IMR-90 (cell line): ENCODE results near the gene ASAP2. TPM values are rescaled to one million over a fixed set of nuclear protein-coding genes. Genes with fewer than 3 reads are reported as not detected.
A peak's percentile ranks its signal among the peaks of the same experiment; 100 is the strongest.

Source experiments
- ATAC-seq: fragments of 200-7000 bp; cut with Tn5 transposase; 2 replicates; pipeline ENCODE4 v1.9.1; 2020; ENCODE audit warnings: low read depth, mild to moderate bottlenecking, moderate library complexity
- BruUV-seq: library from RNA; stranded (reverse); fragments of 400-500 nt; replicated peaks from 2 replicates; lab custom pipeline; 2021; lab: Mats Ljungman, UMichigan
- CTCF ChIA-PET: fragments of 300-600 bp; formaldehyde crosslinking; extraction: SDS; loops from one replicate; lab custom pipeline; 2021; ENCODE audit warnings: antibody characterized with exemption; lab: Yijun Ruan, JAX
- POLR2A ChIA-PET: fragments of 300-600 bp; sonication (Branson Sonifier 250); formaldehyde crosslinking; loops from one replicate; lab custom pipeline; 2022; ENCODE audit warnings: antibody characterized with exemption; ENCODE audit not compliant: unreplicated experiment; lab: Charles Lee
- DNase-seq: peaks from one replicate; pipeline ENCODE4 v3.0.0; 2013
- H2AFZ ChIP-seq: replicated peaks from 2 replicates; pipeline ENCODE3; 2013; ENCODE audit warnings: low read length, mild to moderate bottlenecking; ENCODE audit not compliant: poor library complexity
- H2AK5ac ChIP-seq: 2 replicates; pipeline ENCODE4 v1.6.1; 2013; ENCODE audit warnings: low read depth, low read length, inconsistent platforms
- H2AK9ac ChIP-seq: replicated peaks from 2 replicates; pipeline ENCODE3; 2013; ENCODE audit warnings: mild to moderate bottlenecking, low read depth, low read length, moderate library complexity; ENCODE audit not compliant: poor library complexity
- H2BK120ac ChIP-seq: 2 replicates; pipeline ENCODE4 v1.6.1; 2013; ENCODE audit warnings: low read depth, low read length, inconsistent platforms
- H2BK15ac ChIP-seq: 3 replicates; pipeline ENCODE4 v1.6.1; 2013; ENCODE audit warnings: low read depth, low read length, inconsistent platforms
- H2BK20ac ChIP-seq: 2 replicates; pipeline ENCODE4 v1.6.1; 2013; ENCODE audit warnings: low read depth, mild to moderate bottlenecking, inconsistent platforms, low read length, moderate library complexity
- H2BK5ac ChIP-seq: 2 replicates; pipeline ENCODE4 v1.6.1; 2013; ENCODE audit warnings: mild to moderate bottlenecking, low read depth, low read length, inconsistent platforms; ENCODE audit not compliant: poor library complexity, severe bottlenecking
- H3K14ac ChIP-seq: replicated peaks from 2 replicates; pipeline ENCODE4 v1.6.1; 2013; ENCODE audit warnings: low read depth, low read length, inconsistent platforms
- H3K18ac ChIP-seq: 2 replicates; pipeline ENCODE4 v1.6.1; 2013; ENCODE audit warnings: low read depth, low read length, control low read depth
- H3K23ac ChIP-seq: 2 replicates; pipeline ENCODE4 v1.6.1; 2013; ENCODE audit warnings: low read depth, low read length, inconsistent platforms
- H3K27ac ChIP-seq: 2 replicates; pipeline ENCODE4 v1.5.1; 2013; ENCODE audit warnings: mild to moderate bottlenecking, control low read depth, low read length; ENCODE audit not compliant: insufficient read depth
- H3K27me3 ChIP-seq: 2 replicates; pipeline ENCODE4 v1.6.1; 2013; ENCODE audit warnings: low read length; ENCODE audit not compliant: control insufficient read depth, insufficient read depth
- H3K36me3 ChIP-seq: 2 replicates; pipeline ENCODE4 v1.6.1; 2013; ENCODE audit warnings: low read length, mixed read lengths; ENCODE audit not compliant: control insufficient read depth, insufficient read depth
- H3K4ac ChIP-seq: 2 replicates; pipeline ENCODE4 v1.6.1; 2013; ENCODE audit warnings: low read depth, low read length, inconsistent platforms
- H3K4me1 ChIP-seq: 2 replicates; pipeline ENCODE4 v1.6.1; 2013; ENCODE audit warnings: low read length, mixed read lengths; ENCODE audit not compliant: control insufficient read depth, insufficient read depth
- H3K4me2 ChIP-seq: 2 replicates; pipeline ENCODE4 v1.6.1; 2013; ENCODE audit warnings: low read depth, mild to moderate bottlenecking, control low read depth, low read length, moderate library complexity
- H3K4me3 ChIP-seq: 2 replicates; pipeline ENCODE4 v1.5.1; 2013; ENCODE audit warnings: low read depth, mild to moderate bottlenecking, control low read depth, low read length, moderate library complexity; ENCODE audit not compliant: insufficient read depth
- H3K56ac ChIP-seq: 2 replicates; pipeline ENCODE4 v1.6.1; 2013; ENCODE audit warnings: low read length, inconsistent platforms; ENCODE audit not compliant: insufficient read depth; ENCODE audit errors: extremely low read depth
- H3K79me1 ChIP-seq, 2 experiments: 2 replicates each; pipeline ENCODE4 v1.6.1; 2013; ENCODE audit warnings: low read length in 2 of 2, inconsistent platforms in 1 of 2, low read depth in 1 of 2
- H3K9ac ChIP-seq: 2 replicates; pipeline ENCODE4 v1.6.1; 2013; ENCODE audit warnings: low read depth, low read length, control low read depth
- H3K9me1 ChIP-seq: 2 replicates; pipeline ENCODE4 v1.6.1; 2013; ENCODE audit warnings: low read length, inconsistent platforms; ENCODE audit not compliant: insufficient read depth
- H3K9me3 ChIP-seq: 2 replicates; pipeline ENCODE4 v1.6.1; 2013; ENCODE audit warnings: low read length; ENCODE audit not compliant: control insufficient read depth, insufficient read depth
- H4K20me1 ChIP-seq: 2 replicates; pipeline ENCODE4 v1.6.1; 2013; ENCODE audit warnings: low read length, inconsistent platforms; ENCODE audit not compliant: insufficient read depth
- H4K5ac ChIP-seq: 2 replicates; pipeline ENCODE4 v1.6.1; 2013; ENCODE audit warnings: mild to moderate bottlenecking, low read depth, low read length, control low read depth
- H4K8ac ChIP-seq, 2 experiments: 2 replicates each; pipeline ENCODE4 v1.6.1; 2013; ENCODE audit warnings: low read depth in 2 of 2, low read length in 2 of 2, control low read depth in 1 of 2, inconsistent platforms in 1 of 2
- H4K91ac ChIP-seq: 2 replicates; pipeline ENCODE4 v1.6.1; 2013; ENCODE audit warnings: low read depth, low read length, inconsistent platforms; ENCODE audit not compliant: insufficient read depth
- FOS ChIP-seq: fragments of 150-350 bp; IDR thresholded peaks from 2 replicates; pipeline ENCODE4 v1.6.1; 2016; ENCODE audit warnings: low read depth, low read length
- SMC3 ChIP-seq: fragments of 150-350 bp; IDR thresholded peaks from 2 replicates; pipeline ENCODE4 v1.6.1; 2016; ENCODE audit warnings: low read depth, mild to moderate bottlenecking, antibody characterized with exemption, low read length, moderate library complexity
- WGBS, 2 experiments: methylation state at CpG; one replicate each; pipeline versions ENCODE4 v1.1.5 to v1.1.7; 2013; ENCODE audit warnings: missing lambda C conversion rate in 2 of 2; ENCODE audit not compliant: insufficient read length in 1 of 2; ENCODE audit errors: extremely low coverage in 2 of 2; 5-methylcytosine and 5-hydroxymethylcytosine counted together
- dilution Hi-C: fragments of 300-500 bp; cut with HindIII; formaldehyde crosslinking; loops from one replicate; pipeline ENCODE4 v1.14.3; 2018; ENCODE audit warnings: low sequenced_read_pairs; ENCODE audit not compliant: unreplicated experiment
- in situ Hi-C: fragments of 300-500 bp; cut with MboI; formaldehyde crosslinking; loops from 3 replicates; pipeline ENCODE4 v1.14.3; 2019; ENCODE audit warnings: low sequenced_read_pairs, inconsistent platforms, mixed read lengths
- intact Hi-C: fragments of 100-400 bp; cut with micrococcal nuclease; formaldehyde crosslinking; loops from 2 replicates; pipeline ENCODE4 v1.10.0; 2022
- polyA plus RNA-seq, 3 experiments: library from polyadenylated mRNA; depleted of rRNA; stranded (reverse); fragments of >200 nt; gene quantifications; 2 replicates each; pipeline ENCODE4 v1.2.3, GENCODE V29; 2012; ENCODE audit warnings: low replicate concordance in 1 of 3
- total RNA-seq: library from RNA; depleted of rRNA; stranded (reverse); fragments of >200 nt; gene quantifications from 2 replicates; pipeline ENCODE4 v1.2.3, GENCODE V29; 2012

The ASAP2 gene
- total and polyA plus RNA-seq, 2 of the 4 experiments (the other 2 are of a cell fraction) = 19.7 to 28.1 TPM

DNA sequence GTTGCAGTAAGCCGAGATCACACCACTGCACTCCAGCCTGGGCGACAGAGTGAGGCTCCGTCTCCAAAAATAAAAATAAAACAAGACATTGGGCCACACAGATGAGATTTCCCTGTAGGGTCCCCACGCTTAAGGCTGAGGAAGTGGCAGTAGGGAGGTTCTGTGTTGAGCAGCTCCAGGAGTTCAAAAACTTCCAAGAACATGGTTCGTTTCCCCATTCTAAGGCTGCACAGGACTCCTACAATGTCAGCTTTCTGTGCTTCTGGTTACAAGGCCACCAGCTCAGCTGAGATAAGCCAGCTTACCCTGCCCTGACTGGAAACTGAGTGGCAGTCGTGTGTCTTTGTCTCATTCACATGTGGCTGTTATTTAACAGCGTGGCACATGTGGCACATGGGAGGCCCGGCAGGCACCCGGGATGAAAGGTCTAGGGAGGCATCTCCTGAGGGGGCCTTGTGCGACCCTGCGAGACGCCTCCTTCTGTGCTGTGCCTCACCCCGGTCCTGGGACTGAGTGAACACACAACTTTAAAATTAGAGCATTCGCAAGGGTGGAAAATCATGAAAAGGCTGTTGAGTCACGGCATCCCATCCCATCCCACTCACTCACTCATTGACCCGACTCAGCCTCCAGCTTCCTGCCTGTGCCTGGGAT lies 209.0 kb downstream of the ASAP2 start:
- Histone ChIP-seq H2BK20ac (no peak overlapping the region), H3K4me1 (peaks cover 3% of the 10 kb centered on the region; the same call in 1 of the 2 replicates), H3K9ac (no peak overlapping the region), H3K23ac (no peak overlapping the region), H3K9me3 (no peaks in the 10 kb centered on the region), H3K4me3 (no peak overlapping the region), H3K14ac (no peak overlapping the region), H3K27ac (no peak overlapping the region), H4K20me1 (peaks cover 13% of the 10 kb centered on the region; the same call in 1 of the 2 replicates), H2BK120ac (no peak overlapping the region), H3K4ac (no peak overlapping the region), H4K5ac (no peak overlapping the region), H3K56ac (no peak overlapping the region), H4K91ac (no peak overlapping the region), H3K27me3 (no peaks in the 10 kb centered on the region), H3K4me2 (no peak overlapping the region), H2AFZ (no peak overlapping the region), H2AK5ac (no peak overlapping the region), H2BK5ac (no peak overlapping the region), H3K79me1 (peaks cover 22 to 76% of the 10 kb centered on the region in 2 experiments), H2BK15ac (no peak overlapping the region), H4K8ac (no peak overlapping the region), H3K9me1 (peaks cover 2% of the 10 kb centered on the region), H2AK9ac (no peak overlapping the region), H3K18ac (no peak overlapping the region), H3K36me3 (peaks cover 17% of the 10 kb centered on the region)
- CTCF ChIA-PET = no interaction called here
- no peak for TF ChIP-seq FOS
- TF ChIP-seq SMC3 = no peak
- BruUV-seq = no TSS peak
- in situ Hi-C loops (no loop called here), dilution Hi-C loops (no loop called here), intact Hi-C loops (no loop called here)
- POLR2A ChIA-PET = no interaction called here
- peak; percentile 41 for DNase-seq
- ATAC-seq = no peak
- 100% methylated on average over 2 of the region's 16 CpGs; no CpG with 5 or more reads in 1 of the 2 experiments for WGBS, 2 experiments
